Activated T-helper 2 cell treated with anti-CD3 and anti-CD28 coated beads, Interferon-gamma antibody, Interleukin-2, Interleukin-4, amounts not matched to agents 10 μg/mL and 5 μg/mL and 100 μg/mL, durations not matched to agents 14 hours and 24 hours and 36 hours (primary cell): ENCODE data around the gene SPATA13. TPM values are rescaled to one million over a fixed set of nuclear protein-coding genes. Genes with fewer than 3 reads are reported as not detected.

Experiments
- DNase-seq: peaks from one replicate; pipeline ENCODE4 v3.0.0; 2021; ENCODE audit warnings: low spot score
- H3K27ac Mint-ChIP-seq: one replicate; pipeline ENCODE4 v1.8.0; 2021; ENCODE audit warnings: mixed read lengths
- H3K27me3 Mint-ChIP-seq: one replicate; pipeline ENCODE4 v1.8.0; 2021; ENCODE audit warnings: low read depth, mixed read lengths
- H3K36me3 Mint-ChIP-seq: one replicate; pipeline ENCODE4 v1.8.0; 2021; ENCODE audit warnings: low read depth, mixed read lengths
- H3K4me1 Mint-ChIP-seq: one replicate; pipeline ENCODE4 v1.8.0; 2021; ENCODE audit warnings: low read depth, mixed read lengths
- H3K4me3 Mint-ChIP-seq: one replicate; pipeline ENCODE4 v1.8.0; 2021; ENCODE audit warnings: low read depth, mild to moderate bottlenecking, moderate library complexity, mixed read lengths
- H3K9me3 Mint-ChIP-seq: one replicate; pipeline ENCODE4 v1.8.0; 2021; ENCODE audit warnings: mixed read lengths
- intact Hi-C: fragments of 100-400 bp; cut with micrococcal nuclease; formaldehyde crosslinking; loops from one replicate; pipeline ENCODE4 v1.15.1; 2023
- total RNA-seq: library from RNA; stranded (reverse); gene quantifications from 2 replicates; pipeline ENCODE4 v1.2.3, GENCODE V29; 2022

Gene SPATA13
- total RNA-seq, 1 donor from 2014 or later = 44.9 TPM

DNA sequence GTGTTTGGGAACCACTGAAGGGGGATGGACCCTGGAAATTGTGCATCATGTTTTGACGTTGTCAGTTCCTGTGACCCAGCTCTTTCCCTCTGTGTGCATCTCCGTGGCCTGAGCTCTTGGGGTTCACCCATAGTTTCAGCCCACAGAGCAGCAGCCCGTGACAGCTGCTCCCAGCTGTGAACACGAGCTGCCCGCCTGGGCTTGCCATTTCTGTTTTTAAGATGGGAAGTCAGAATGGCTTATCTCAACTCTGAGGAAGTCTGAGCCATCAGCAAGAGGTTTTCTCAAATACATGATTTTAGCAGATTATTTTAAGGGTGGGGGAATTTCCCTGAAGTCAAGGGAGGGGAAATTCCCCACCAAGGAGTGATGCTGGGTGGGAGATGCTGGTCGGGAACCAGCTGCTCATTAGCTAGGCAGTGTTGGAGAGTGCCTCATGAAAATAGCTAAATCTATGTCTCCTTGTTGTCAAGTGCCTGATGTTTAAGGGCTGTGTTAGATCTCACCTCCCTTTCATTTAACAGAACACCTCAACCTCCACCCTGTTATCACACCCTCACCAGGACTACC lies 114.0 kb downstream of the SPATA13 start:
- H3K4me1 Mint-ChIP-seq = peaks cover 78% of the 10 kb centered on the region
- no peaks in the 10 kb centered on the region for H3K9me3 Mint-ChIP-seq
- DNase-seq = peak; percentile 55
- H3K4me3 Mint-ChIP-seq = peak overlapping the region; percentile 62
- H3K27me3 Mint-ChIP-seq = no peaks in the 10 kb centered on the region
- intact Hi-C loops = loop anchor here (1.0 to 10.0 kb wide), 8 partner anchors 9 to 900 kb away; partner anchors contain the start of gene SPATA13
- H3K36me3 Mint-ChIP-seq = peaks cover 32% of the 10 kb centered on the region
- peak overlapping the region; percentile 95 for H3K27ac Mint-ChIP-seq

- no peak for DNase-seq
Measured at GRCh38 chr13:24275041-24275440, 114.5 kb downstream of the SPATA13 start.

DNA sequence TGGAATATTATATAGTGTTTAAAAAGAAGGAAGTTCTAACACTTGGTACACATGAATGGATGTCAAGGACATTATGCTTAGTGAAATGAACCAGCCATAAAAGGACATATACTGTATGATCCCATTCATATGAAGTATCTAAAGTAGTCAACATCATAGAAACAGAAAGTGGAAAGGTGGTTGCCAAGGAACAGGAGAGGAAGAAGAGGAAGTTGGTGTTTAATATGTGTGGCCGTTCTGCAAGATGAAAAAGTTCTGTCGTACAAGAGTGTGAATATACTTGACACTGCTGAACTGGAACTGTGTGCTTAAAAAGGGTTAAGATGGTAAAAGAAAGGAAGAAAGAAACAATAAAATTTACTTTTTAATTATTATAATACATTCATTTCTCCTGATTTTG lies 115.8 kb downstream of the SPATA13 start:
- no peak for DNase-seq
- Mint-ChIP-seq H3K27ac (peak overlapping the region; percentile 64), H3K9me3 (no peaks in the 10 kb centered on the region), H3K27me3 (no peaks in the 10 kb centered on the region), H3K4me1 (peaks cover 78% of the 10 kb centered on the region), H3K36me3 (peaks cover 29% of the 10 kb centered on the region), H3K4me3 (peak overlapping the region; percentile 29)
- intact Hi-C loops = loop anchor here (10.0 kb wide), 1 partner anchor 522 kb away; no protein-coding TSS in a partner anchor

More at GRCh38 chr13:24275041-24275440, 114.5 kb downstream of the SPATA13 start:
- peaks cover 32% of the 10 kb centered on the region for H3K36me3 Mint-ChIP-seq
- H3K4me3 Mint-ChIP-seq = peak overlapping the region; percentile 62
- peak overlapping the region; percentile 95 for H3K27ac Mint-ChIP-seq
- no peaks in the 10 kb centered on the region for H3K9me3 Mint-ChIP-seq
- H3K27me3 Mint-ChIP-seq = no peaks in the 10 kb centered on the region
- intact Hi-C loops = loop anchor here (2.0 to 10.0 kb wide), 3 partner anchors 236 to 900 kb away; no protein-coding TSS in a partner anchor
- H3K4me1 Mint-ChIP-seq = peaks cover 79% of the 10 kb centered on the region

DNA sequence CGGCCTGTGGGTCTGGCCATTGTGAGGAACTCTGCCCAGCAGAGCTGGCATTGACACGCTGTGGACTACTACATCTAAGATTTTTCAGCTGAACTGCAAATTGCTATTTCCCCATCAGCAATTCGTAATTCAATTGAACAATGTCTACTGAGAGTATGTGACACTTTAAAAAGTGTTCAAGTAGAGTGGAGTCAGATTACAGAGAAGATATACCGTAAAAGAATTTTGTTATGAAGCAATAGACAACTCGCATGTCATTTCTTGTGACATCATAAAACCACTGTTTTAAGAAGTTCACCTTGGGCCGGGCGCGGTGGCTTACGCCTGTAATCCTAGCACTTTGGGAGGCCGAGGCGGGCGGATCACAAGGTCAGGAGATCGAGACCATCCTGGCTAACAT lies 116.3 kb downstream of the SPATA13 start:
- intact Hi-C loops = loop anchor here (10.0 kb wide), 1 partner anchor 522 kb away; no protein-coding TSS in a partner anchor
- DNase-seq = no peak
- Mint-ChIP-seq H3K27ac (peak overlapping the region; percentile 43), H3K4me1 (peaks cover 72% of the 10 kb centered on the region), H3K36me3 (peaks cover 26% of the 10 kb centered on the region), H3K4me3 (no peak overlapping the region), H3K27me3 (no peaks in the 10 kb centered on the region), H3K9me3 (no peaks in the 10 kb centered on the region)

DNA sequence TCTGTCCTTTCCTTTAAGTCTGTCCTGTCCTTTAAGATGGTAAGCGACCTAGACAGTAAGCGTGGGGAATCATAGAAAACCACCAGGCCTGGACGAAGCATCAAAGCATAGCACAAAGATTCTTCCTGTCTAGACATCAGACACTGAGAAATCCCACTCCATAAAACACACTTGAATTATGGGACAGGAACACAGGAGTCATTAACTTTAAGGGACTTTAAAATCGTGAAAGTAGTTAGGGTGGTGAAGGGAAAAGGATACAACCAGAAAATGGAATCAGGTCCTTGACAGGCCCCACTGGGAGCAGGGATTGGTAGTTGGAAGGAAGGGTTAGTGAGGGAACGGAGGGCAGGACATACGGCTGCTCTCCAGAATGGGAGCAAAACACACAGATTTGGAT lies 117.2 kb downstream of the SPATA13 start:
- intact Hi-C loops = loop anchor here (10.0 kb wide), 1 partner anchor 523 kb away; no protein-coding TSS in a partner anchor
- H3K27ac Mint-ChIP-seq = peak overlapping the region; percentile 25

DNA sequence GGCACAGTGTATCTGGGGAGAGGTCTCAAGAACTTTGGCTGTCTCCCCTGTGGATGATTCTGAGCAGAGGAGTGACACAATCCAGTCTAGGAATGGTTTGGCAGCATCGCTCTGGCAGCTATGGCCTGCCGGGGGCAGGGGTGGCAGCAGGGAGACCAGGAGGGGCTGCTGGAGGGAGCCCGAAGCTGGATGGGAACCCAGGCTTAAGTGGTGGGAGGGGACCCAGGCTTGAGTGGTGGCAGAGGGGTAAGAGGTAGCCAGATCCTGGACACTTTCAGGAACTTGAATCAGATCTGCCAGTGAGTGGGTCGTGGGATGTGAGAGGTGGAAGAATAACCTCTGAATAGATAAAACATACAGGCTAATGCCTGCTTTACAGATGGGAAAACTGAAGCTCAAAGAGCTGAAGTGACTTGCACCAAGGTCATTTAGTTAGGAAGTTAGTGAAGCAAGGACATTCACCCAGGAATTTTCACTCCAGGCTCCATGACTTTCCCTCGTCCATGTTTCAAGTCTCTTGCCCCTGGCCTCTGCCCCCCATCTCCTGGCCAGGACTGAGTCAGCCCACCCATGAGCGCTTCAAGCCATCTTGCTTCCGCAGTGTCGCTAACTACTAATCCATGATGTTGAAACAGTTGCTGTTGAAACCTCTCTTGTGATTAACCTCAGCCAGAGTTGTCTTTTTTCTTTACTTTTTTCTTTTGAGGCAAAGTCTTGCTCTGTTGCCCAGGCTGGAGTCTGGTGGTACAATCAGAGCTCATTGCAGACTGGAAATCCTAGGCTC lies 119.0 kb downstream of the SPATA13 start:
- Mint-ChIP-seq H3K36me3 (peaks cover 37% of the 10 kb centered on the region), H3K4me1 (peaks cover 51% of the 10 kb centered on the region), H3K4me3 (no peak overlapping the region), H3K27ac (peak overlapping the region; percentile 77), H3K9me3 (no peaks in the 10 kb centered on the region), H3K27me3 (no peaks in the 10 kb centered on the region)
- no peak for DNase-seq
- intact Hi-C loops = loop anchor here (10.0 kb wide), 1 partner anchor 525 kb away; no protein-coding TSS in a partner anchor

More for the DNA sequence above, 117.2 kb downstream of the SPATA13 start:
- H3K4me1 Mint-ChIP-seq = peaks cover 69% of the 10 kb centered on the region
- no peaks in the 10 kb centered on the region for H3K9me3 Mint-ChIP-seq
- no peaks in the 10 kb centered on the region for H3K27me3 Mint-ChIP-seq
- no peak for DNase-seq
- peaks cover 29% of the 10 kb centered on the region for H3K36me3 Mint-ChIP-seq
- no peak overlapping the region for H3K4me3 Mint-ChIP-seq

- H3K27ac Mint-ChIP-seq = peak overlapping the region; percentile 29
- H3K36me3 Mint-ChIP-seq = peaks cover 47% of the 10 kb centered on the region
- H3K4me1 Mint-ChIP-seq = peaks cover 41% of the 10 kb centered on the region
Measured at GRCh38 chr13:24280720-24281119, 120.2 kb downstream of the SPATA13 start.

GRCh38 chr13:24281188-24282008 lies 120.9 kb downstream of the SPATA13 start:
- H3K36me3 Mint-ChIP-seq = peaks cover 51% of the 10 kb centered on the region
- DNase-seq = no peak
- no peaks in the 10 kb centered on the region for H3K9me3 Mint-ChIP-seq
- intact Hi-C loops = no loop called here
- H3K4me1 Mint-ChIP-seq = peaks cover 34% of the 10 kb centered on the region
- no peak overlapping the region for H3K27ac Mint-ChIP-seq
- no peak overlapping the region for H3K4me3 Mint-ChIP-seq
- no peaks in the 10 kb centered on the region for H3K27me3 Mint-ChIP-seq

More at GRCh38 chr13:24280720-24281119, 120.2 kb downstream of the SPATA13 start:
- no peak overlapping the region for H3K4me3 Mint-ChIP-seq
- intact Hi-C loops = no loop called here
- no peak for DNase-seq
- no peaks in the 10 kb centered on the region for H3K27me3 Mint-ChIP-seq
- no peaks in the 10 kb centered on the region for H3K9me3 Mint-ChIP-seq

GRCh38 chr13:24282256-24282655 lies 121.7 kb downstream of the SPATA13 start:
- DNase-seq = no peak
- Mint-ChIP-seq H3K9me3 (no peaks in the 10 kb centered on the region), H3K36me3 (peaks cover 54% of the 10 kb centered on the region), H3K27ac (peak overlapping the region; percentile 36), H3K27me3 (no peaks in the 10 kb centered on the region), H3K4me1 (peaks cover 28% of the 10 kb centered on the region), H3K4me3 (no peak overlapping the region)
- intact Hi-C loops = no loop called here

- H3K27ac Mint-ChIP-seq = no peak overlapping the region
- no peak overlapping the region for H3K4me3 Mint-ChIP-seq
- H3K9me3 Mint-ChIP-seq = no peaks in the 10 kb centered on the region
- intact Hi-C loops = no loop called here
- no peak for DNase-seq
- H3K36me3 Mint-ChIP-seq = peaks cover 68% of the 10 kb centered on the region
- peaks cover 7% of the 10 kb centered on the region for H3K4me1 Mint-ChIP-seq
- no peaks in the 10 kb centered on the region for H3K27me3 Mint-ChIP-seq
Measured at GRCh38 chr13:24284889-24285565, 124.5 kb downstream of the SPATA13 start.

DNA sequence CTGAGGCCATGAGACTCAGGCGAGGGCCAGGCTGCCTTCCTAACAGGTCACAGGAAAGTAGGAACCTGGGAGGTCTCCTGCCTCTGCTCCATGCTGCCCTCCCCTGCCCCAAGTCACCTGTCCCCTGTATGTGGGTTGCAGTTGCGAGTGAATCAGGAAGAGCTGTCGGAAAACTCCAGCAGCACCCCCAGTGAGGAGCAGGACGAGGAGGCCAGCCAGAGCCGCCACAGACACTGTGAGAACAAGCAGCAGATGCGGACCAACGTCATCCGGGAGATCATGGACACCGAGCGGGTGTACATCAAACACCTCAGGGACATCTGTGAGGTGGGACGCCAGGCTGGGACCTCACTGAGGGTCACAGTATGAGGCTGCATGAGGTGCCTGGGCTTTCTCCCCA lies 126.1 kb downstream of the SPATA13 start:
- Mint-ChIP-seq H3K27me3 (no peaks in the 10 kb centered on the region), H3K27ac (peak overlapping the region; percentile 33), H3K4me1 (no peaks in the 10 kb centered on the region), H3K36me3 (peaks cover 79% of the 10 kb centered on the region), H3K9me3 (no peaks in the 10 kb centered on the region), H3K4me3 (no peak overlapping the region)
- intact Hi-C loops = no loop called here
- no peak for DNase-seq

GRCh38 chr13:24287748-24288287 lies 127.3 kb downstream of the SPATA13 start:
- no peak overlapping the region for H3K4me3 Mint-ChIP-seq
- DNase-seq = no peak
- peaks cover 82% of the 10 kb centered on the region for H3K36me3 Mint-ChIP-seq
- intact Hi-C loops = no loop called here
- no peaks in the 10 kb centered on the region for H3K4me1 Mint-ChIP-seq
- H3K27me3 Mint-ChIP-seq = no peaks in the 10 kb centered on the region
- H3K27ac Mint-ChIP-seq = no peak overlapping the region
- H3K9me3 Mint-ChIP-seq = no peaks in the 10 kb centered on the region
